ENCODE results near the gene SCYGR8. TPM values are rescaled to one million over a fixed set of nuclear protein-coding genes. Genes with fewer than 3 reads are reported as not detected.
"Not testable (repeated sequence)": the region's sequence is repeated elsewhere in the genome, so short reads cannot be mapped to it uniquely, and the experiment has no call there.

The SCYGR8 gene
- polyA plus RNA-seq, 2 donors: not detected

DNA sequence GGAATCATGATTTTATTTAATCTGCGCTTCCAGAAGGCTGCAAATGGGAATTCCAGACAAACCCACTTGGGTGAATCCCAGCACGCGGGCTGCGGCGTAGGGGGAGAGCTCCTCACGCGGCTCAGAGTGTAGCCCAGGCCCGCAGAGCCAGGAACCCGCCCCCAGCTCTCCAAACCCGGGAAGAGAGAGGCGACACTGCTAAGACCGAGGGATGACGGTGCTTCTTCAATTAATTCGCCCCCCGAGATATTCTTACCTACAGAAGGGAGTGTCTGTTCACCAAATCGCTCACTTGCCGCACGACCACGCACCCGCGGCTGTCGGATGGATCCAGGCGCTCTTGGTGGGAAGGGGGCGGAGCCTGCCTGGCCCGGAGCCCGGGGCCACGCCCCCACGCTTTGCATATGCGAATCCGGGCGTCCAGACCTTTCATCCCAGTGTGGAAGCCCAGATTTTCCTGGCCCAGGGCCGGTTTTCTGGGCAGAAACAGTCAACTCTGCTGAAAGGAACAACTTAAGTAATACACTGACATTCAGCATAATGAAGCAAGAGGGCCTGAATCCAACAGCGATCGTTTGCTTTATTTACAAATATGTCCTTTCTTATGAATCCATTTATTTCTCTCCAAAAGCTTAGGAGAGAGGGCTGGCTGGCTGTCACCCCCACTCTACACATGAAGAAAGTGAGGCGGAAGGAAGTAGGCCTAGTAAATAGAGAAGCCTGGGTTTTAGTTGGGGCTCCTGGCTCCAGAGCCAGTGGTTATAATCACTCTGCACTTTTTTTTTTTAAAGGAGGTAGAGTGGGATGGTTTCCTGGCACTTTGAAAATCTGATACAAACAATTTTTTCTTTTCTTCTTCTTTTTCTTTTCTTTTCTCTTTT, 27.8 kb upstream of the SCYGR8 start, which contains the start of gene SLC19A3:
Gene SLC19A3 (minus strand): TSS at position 342 of the 881 bp plus-strand sequence. CDS start 15,710 bp downstream, outside the sequence.
- H3K27me3 ChIP-seq (ENCODE audit: control insufficient read depth in 1 of 2, insufficient read depth in 2 of 2, low read length in 2 of 2): no peaks in the 10 kb centered on the region
- peak within 1 kb of the TSS; percentile 11 to 44 for H3K27ac ChIP-seq (ENCODE audit: low read depth in 2 of 2, low read length in 1 of 2)
- WGBS, 2 donors: 6% methylated on average over 35 of the region's 35 CpGs
- H3K36me3 ChIP-seq (ENCODE audit: control insufficient read depth in 2 of 2, insufficient read depth in 2 of 2, low read length in 1 of 2): no peaks in the 10 kb centered on the region
- peak within 1 kb of the TSS; percentile 32 to 35 for H3K4me3 ChIP-seq (ENCODE audit: low read depth in 1 of 2, low read length in 2 of 2)
- H3K4me1 ChIP-seq (ENCODE audit: control insufficient read depth in 2 of 2, insufficient read depth in 2 of 2, low read length in 1 of 2): no peaks in the 10 kb centered on the region
- H3K9me3 ChIP-seq (ENCODE audit: control insufficient read depth in 2 of 2, insufficient read depth in 1 of 2, low read depth in 1 of 2, low read length in 1 of 2): no peaks in the 10 kb centered on the region

DNA sequence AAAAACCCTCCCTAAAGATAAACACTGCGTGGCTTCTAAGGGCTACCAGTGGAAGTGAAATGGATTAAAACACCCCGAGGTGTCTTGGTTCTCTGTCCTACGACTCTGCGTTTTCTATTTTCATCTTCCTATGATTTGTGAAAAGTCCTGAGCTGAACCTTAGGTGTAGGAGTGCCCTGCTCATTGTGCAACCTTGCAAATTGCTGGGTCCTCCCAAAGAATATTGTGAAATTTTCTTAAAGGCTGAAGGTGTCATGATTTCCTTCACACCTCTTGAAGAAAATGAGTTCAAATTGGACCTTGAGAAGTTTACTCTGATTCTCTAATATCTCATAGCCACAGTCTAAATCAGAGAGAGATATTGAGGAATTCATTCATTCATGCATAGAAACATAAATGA, 26.1 kb upstream of the SCYGR8 start:
- Histone ChIP-seq H3K27me3 (ENCODE audit: control insufficient read depth in 1 of 2, insufficient read depth in 2 of 2, low read length in 2 of 2) (no peaks in the 10 kb centered on the region), H3K36me3 (ENCODE audit: control insufficient read depth in 2 of 2, insufficient read depth in 2 of 2, low read length in 1 of 2) (no peaks in the 10 kb centered on the region), H3K9me3 (ENCODE audit: control insufficient read depth in 2 of 2, insufficient read depth in 1 of 2, low read depth in 1 of 2, low read length in 1 of 2) (no peaks in the 10 kb centered on the region), H3K4me1 (ENCODE audit: control insufficient read depth in 2 of 2, insufficient read depth in 2 of 2, low read length in 1 of 2) (no peaks in the 10 kb centered on the region), H3K27ac (ENCODE audit: low read depth in 2 of 2, low read length in 1 of 2) (no peak overlapping the region), H3K4me3 (ENCODE audit: low read depth in 1 of 2, low read length in 2 of 2) (no peak overlapping the region)
- WGBS, 2 donors: 88 to 91% methylated on average over 4 of the region's 4 CpGs

DNA sequence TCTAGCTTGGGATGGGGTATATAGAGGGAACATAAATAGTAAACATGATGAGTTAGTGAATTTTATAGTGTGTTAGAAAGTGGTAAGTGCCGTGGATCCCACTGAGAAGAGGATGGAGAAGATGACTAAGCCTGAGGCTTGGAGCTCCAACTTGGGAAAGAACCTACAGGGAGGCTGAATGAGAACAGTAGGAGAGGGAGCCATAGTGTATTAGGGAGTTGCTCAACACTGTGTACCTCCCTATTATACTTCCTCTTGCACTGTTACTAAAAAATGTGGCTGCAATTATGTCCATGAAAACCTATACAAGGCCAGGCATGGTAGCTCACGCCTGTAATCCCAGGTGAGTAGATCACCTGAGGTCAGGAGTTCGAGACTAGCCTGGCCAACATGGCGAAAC, 25.0 kb upstream of the SCYGR8 start:
- no peak overlapping the region for H3K4me3 ChIP-seq (ENCODE audit: low read depth in 1 of 2, low read length in 2 of 2)
- no peaks in the 10 kb centered on the region for H3K9me3 ChIP-seq (ENCODE audit: control insufficient read depth in 2 of 2, insufficient read depth in 1 of 2, low read depth in 1 of 2, low read length in 1 of 2)
- H3K27ac ChIP-seq (ENCODE audit: low read depth in 2 of 2, low read length in 1 of 2): no peak overlapping the region
- no peaks in the 10 kb centered on the region for H3K4me1 ChIP-seq (ENCODE audit: control insufficient read depth in 2 of 2, insufficient read depth in 2 of 2, low read length in 1 of 2)
- H3K27me3 ChIP-seq (ENCODE audit: control insufficient read depth in 1 of 2, insufficient read depth in 2 of 2, low read length in 2 of 2): no peaks in the 10 kb centered on the region
- no peaks in the 10 kb centered on the region for H3K36me3 ChIP-seq (ENCODE audit: control insufficient read depth in 2 of 2, insufficient read depth in 2 of 2, low read length in 1 of 2)
- WGBS, 2 donors: 83 to 86% methylated on average over 4 of the region's 4 CpGs

DNA sequence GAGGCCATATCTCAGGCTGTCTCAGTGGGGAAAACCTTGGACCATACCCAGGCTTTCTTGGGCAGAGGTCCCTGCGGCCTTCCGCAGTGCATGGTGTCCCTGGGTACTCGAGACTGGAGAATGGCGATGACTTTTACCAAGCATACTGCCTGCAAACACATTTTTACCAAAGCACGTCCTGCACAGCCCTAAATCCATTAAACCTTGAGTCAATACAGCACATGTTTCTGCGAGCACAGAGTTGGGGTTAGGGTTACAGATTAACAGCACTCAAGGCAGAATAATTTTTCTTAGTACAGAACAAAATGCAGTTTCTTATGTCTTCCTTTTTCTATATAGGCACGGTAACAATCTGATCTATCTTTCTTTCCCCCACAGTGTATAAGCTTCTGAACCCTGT, 22.9 kb upstream of the SCYGR8 start:
- not testable (repeated sequence) for H3K4me1 ChIP-seq (ENCODE audit: control insufficient read depth in 2 of 2, insufficient read depth in 2 of 2, low read length in 1 of 2); H3K9me3 ChIP-seq (ENCODE audit: control insufficient read depth in 2 of 2, insufficient read depth in 1 of 2, low read depth in 1 of 2, low read length in 1 of 2); H3K27me3 ChIP-seq (ENCODE audit: control insufficient read depth in 1 of 2, insufficient read depth in 2 of 2, low read length in 2 of 2); H3K27ac ChIP-seq (ENCODE audit: low read depth in 2 of 2, low read length in 1 of 2); H3K4me3 ChIP-seq (ENCODE audit: low read depth in 1 of 2, low read length in 2 of 2); H3K36me3 ChIP-seq (ENCODE audit: control insufficient read depth in 2 of 2, insufficient read depth in 2 of 2, low read length in 1 of 2)
- 58 to 60% methylated on average over 7 of the region's 7 CpGs for WGBS, 2 donors

DNA sequence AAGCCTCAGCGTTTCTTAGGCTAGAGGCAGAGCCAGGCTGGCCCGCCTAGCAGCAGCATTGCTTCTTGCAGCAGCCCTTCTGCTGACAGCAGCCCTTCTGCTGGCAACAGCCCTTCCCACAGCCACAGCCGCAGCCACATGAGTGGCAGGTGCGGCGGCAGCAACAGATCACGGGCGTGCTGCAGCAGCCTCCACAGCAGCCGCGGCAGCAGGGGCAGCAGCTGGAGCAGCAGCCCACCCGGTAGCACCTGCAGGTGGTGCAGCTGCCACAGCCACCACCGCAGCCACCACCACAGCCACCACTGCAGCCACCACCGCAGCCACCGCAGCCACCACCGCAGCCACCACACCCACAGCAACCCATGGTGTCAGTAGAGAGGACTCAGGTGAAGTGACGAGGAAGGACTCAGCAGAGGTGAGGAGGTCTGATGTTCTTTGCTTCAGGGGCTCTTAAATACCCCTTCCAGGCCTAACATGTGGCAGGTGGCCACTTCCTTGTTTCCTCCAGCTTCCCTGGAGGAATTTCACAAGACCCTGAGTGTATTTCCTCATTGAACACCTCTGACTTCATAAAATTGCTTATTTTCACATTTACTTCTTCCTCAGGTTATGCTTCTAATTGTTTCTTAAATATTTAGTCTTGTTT, 21.2 kb upstream of the SCYGR8 start, which contains the start of gene SCYGR6:
Gene SCYGR6 (minus strand): TSS at position 364 of the 646 bp plus-strand sequence. CDS start 0 bp downstream, at position 364.
- 81 to 86% methylated on average over 15 of the region's 15 CpGs for WGBS, 2 donors
- Histone ChIP-seq H3K27ac (ENCODE audit: low read depth in 2 of 2, low read length in 1 of 2) (no peak within 1 kb of the TSS), H3K4me1 (ENCODE audit: control insufficient read depth in 2 of 2, insufficient read depth in 2 of 2, low read length in 1 of 2) (no peaks in the 10 kb centered on the region), H3K4me3 (ENCODE audit: low read depth in 1 of 2, low read length in 2 of 2) (no peak within 1 kb of the TSS), H3K9me3 (ENCODE audit: control insufficient read depth in 2 of 2, insufficient read depth in 1 of 2, low read depth in 1 of 2, low read length in 1 of 2) (no peaks in the 10 kb centered on the region), H3K27me3 (ENCODE audit: control insufficient read depth in 1 of 2, insufficient read depth in 2 of 2, low read length in 2 of 2) (no peaks in the 10 kb centered on the region), H3K36me3 (ENCODE audit: control insufficient read depth in 2 of 2, insufficient read depth in 2 of 2, low read length in 1 of 2) (no peaks in the 10 kb centered on the region)

DNA sequence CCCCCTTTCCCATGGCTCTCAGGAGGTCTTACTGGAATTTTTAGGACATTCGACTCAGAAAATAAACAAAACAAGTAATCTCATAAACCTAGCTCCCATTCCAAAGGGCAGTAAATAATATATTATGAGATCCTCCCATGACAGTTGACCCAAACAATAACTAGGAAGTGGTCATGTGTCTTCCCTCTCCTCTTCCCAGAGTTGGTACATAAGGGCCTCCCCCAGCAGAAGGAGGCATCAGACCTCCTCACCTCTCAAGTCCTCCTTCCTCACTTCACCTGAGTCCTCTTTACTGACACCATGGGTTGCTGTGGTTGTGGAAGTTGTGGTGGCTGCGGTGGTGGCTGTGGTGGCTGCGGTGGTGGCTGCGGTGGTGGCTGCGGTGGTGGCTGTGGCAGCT, 17.7 kb upstream of the SCYGR8 start, which contains the start of gene SCYGR7:
Gene SCYGR7 (plus strand): TSS at position 301 of the 400 bp plus-strand sequence. CDS start 0 bp downstream, at position 301.
- Histone ChIP-seq H3K4me3 (ENCODE audit: low read depth in 1 of 2, low read length in 2 of 2) (no peak within 1 kb of the TSS), H3K36me3 (ENCODE audit: control insufficient read depth in 2 of 2, insufficient read depth in 2 of 2, low read length in 1 of 2) (no peaks in the 10 kb centered on the region), H3K27me3 (ENCODE audit: control insufficient read depth in 1 of 2, insufficient read depth in 2 of 2, low read length in 2 of 2) (no peaks in the 10 kb centered on the region), H3K9me3 (ENCODE audit: control insufficient read depth in 2 of 2, insufficient read depth in 1 of 2, low read depth in 1 of 2, low read length in 1 of 2) (no peaks in the 10 kb centered on the region), H3K4me1 (ENCODE audit: control insufficient read depth in 2 of 2, insufficient read depth in 2 of 2, low read length in 1 of 2) (no peaks in the 10 kb centered on the region), H3K27ac (ENCODE audit: low read depth in 2 of 2, low read length in 1 of 2) (no peak within 1 kb of the TSS)
- 89 to 92% methylated on average over 5 of the region's 5 CpGs for WGBS, 2 donors

DNA sequence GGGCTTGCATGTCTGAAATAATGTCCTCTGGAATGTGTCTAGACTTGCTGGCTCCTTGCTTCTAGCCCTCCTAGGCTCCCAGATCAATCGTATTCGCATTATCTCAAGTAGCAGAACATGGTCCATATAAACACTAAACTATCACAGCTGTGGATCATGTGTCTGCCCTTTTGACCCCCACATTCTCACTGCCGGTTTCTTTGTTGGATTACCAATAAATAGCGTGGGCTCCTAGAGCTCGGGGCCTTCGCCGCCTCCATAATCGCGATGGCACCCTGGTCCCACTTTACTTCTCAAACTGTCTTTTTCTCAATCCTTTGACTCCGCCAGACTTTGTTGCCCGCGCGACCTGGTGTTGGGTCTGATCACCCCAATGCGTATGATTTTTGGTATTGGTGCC, 6.3 kb upstream of the SCYGR8 start:
- no peaks in the 10 kb centered on the region for H3K27me3 ChIP-seq (ENCODE audit: control insufficient read depth in 1 of 2, insufficient read depth in 2 of 2, low read length in 2 of 2)
- no peak overlapping the region for H3K27ac ChIP-seq (ENCODE audit: low read depth in 2 of 2, low read length in 1 of 2)
- H3K4me3 ChIP-seq (ENCODE audit: low read depth in 1 of 2, low read length in 2 of 2): no peak overlapping the region
- no peaks in the 10 kb centered on the region for H3K36me3 ChIP-seq (ENCODE audit: control insufficient read depth in 2 of 2, insufficient read depth in 2 of 2, low read length in 1 of 2)
- no peaks in the 10 kb centered on the region for H3K4me1 ChIP-seq (ENCODE audit: control insufficient read depth in 2 of 2, insufficient read depth in 2 of 2, low read length in 1 of 2)
- 69 to 78% methylated on average over 14 of the region's 14 CpGs for WGBS, 2 donors
- no peaks in the 10 kb centered on the region for H3K9me3 ChIP-seq (ENCODE audit: control insufficient read depth in 2 of 2, insufficient read depth in 1 of 2, low read depth in 1 of 2, low read length in 1 of 2)

DNA sequence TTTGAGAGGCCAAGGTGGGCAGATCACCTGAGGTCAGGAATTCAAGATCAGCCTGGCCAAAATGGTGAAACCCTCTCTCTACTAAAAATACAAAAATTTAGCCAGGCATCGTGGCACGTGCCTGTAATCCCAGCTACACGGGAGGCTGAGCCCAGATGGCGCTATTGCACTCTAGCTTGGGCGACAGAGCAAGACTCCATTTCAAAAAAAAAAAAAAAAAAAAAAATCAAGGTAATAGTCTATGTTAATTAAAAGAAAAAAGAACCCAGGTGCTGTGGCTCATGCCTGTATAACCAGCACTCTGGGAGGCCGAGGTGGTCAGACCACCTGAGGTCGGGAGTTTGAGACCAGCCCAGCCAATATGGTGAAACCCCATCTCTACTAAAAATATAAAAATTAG, 5.0 kb upstream of the SCYGR8 start:
- WGBS, 2 donors: 74 to 81% methylated on average over 7 of the region's 7 CpGs

DNA sequence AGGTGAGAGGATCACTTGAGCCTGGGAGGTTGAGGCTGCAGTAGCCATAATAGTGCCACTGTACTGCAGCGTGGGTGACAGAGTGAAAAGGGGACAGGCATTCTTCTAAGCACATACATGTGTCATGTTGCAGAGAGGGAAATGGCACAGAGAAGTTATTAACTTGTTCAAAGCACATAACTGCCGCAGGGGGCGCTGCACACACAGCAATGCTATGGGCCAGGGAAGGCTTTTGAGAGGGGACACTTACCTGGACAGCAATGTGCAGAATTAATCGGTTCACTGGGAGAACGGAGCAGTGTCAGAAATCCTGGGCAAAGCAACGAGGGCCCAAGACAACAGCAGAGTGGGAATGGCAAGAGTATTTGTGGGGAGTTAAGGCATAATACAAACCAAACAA, 2.4 kb downstream of the SCYGR8 start:
- WGBS, 2 donors: 65 to 69% methylated on average over 6 of the region's 6 CpGs
- Histone ChIP-seq H3K9me3 (ENCODE audit: control insufficient read depth in 2 of 2, insufficient read depth in 1 of 2, low read depth in 1 of 2, low read length in 1 of 2) (no peaks in the 10 kb centered on the region), H3K4me1 (ENCODE audit: control insufficient read depth in 2 of 2, insufficient read depth in 2 of 2, low read length in 1 of 2) (no peaks in the 10 kb centered on the region), H3K27ac (ENCODE audit: low read depth in 2 of 2, low read length in 1 of 2) (no peak overlapping the region), H3K4me3 (ENCODE audit: low read depth in 1 of 2, low read length in 2 of 2) (no peak overlapping the region), H3K36me3 (ENCODE audit: control insufficient read depth in 2 of 2, insufficient read depth in 2 of 2, low read length in 1 of 2) (no peaks in the 10 kb centered on the region), H3K27me3 (ENCODE audit: control insufficient read depth in 1 of 2, insufficient read depth in 2 of 2, low read length in 2 of 2) (no peaks in the 10 kb centered on the region)

More for the DNA sequence above, 5.0 kb upstream of the SCYGR8 start:
- H3K27me3 ChIP-seq (ENCODE audit: control insufficient read depth in 1 of 2, insufficient read depth in 2 of 2, low read length in 2 of 2); H3K36me3 ChIP-seq (ENCODE audit: control insufficient read depth in 2 of 2, insufficient read depth in 2 of 2, low read length in 1 of 2); H3K4me3 ChIP-seq (ENCODE audit: low read depth in 1 of 2, low read length in 2 of 2); H3K9me3 ChIP-seq (ENCODE audit: control insufficient read depth in 2 of 2, insufficient read depth in 1 of 2, low read depth in 1 of 2, low read length in 1 of 2); H3K4me1 ChIP-seq (ENCODE audit: control insufficient read depth in 2 of 2, insufficient read depth in 2 of 2, low read length in 1 of 2); H3K27ac ChIP-seq (ENCODE audit: low read depth in 2 of 2, low read length in 1 of 2): not testable (repeated sequence)

Data from esophagus (tissue), 2 donors.